Measurements from ENCODE around the gene IRF2.
"Not testable (repeated sequence)": the region's sequence is repeated elsewhere in the genome, so short reads cannot be mapped to it uniquely, and the experiment has no call there.

Gene IRF2

DNA sequence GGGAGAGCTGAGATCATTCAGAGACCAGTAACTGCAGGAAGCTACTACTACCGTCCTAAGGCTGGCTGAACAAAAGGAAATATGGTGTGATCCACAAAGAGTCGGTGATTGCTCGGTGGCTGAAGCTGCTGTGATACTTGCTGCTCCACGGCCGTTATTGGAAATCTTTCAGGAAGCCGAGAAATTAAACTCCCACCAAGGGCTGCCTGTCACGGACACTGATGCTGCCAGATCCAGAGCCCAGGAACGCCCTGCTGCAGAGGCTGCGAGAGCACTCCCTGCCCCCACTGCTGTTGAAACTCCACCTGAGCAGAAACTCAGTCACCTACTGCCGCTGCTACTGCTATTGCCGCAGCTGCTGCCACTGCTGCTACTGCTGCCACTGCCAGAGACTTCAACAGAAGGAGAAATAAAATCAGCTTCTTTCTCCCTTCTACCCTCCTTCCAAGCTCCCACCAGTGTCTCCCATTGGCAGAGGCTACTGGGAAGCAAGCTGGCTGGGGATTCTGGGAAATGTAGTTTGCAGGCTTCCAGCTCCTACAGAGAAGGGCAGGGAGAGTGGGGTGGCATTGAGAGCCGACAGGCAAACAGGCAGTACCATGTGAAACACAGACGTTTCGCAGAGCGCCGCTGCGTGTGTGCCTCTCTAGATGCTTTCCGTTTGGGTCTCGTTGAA lies 130.7 kb downstream of the IRF2 start:
- peak; percentile 79 for DNase-seq

DNA sequence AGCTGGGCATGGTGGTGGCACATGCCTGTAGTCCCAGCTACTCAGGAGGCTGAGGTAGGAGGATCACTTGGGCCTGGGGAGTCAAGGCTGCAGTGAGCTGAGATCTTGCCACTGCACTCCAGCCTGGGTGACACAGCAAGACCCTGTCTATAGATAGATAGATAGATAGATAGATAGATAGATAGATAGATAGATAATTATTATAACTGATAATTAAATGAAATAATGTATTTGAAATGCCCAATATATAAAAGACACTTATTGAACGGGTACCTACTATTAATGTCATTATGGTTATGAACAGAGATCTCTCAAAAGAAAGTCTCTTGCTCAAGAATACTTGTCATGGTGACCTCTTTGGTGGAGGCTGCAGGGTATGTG lies 131.5 kb downstream of the IRF2 start:
- not testable (repeated sequence) for DNase-seq

DNA sequence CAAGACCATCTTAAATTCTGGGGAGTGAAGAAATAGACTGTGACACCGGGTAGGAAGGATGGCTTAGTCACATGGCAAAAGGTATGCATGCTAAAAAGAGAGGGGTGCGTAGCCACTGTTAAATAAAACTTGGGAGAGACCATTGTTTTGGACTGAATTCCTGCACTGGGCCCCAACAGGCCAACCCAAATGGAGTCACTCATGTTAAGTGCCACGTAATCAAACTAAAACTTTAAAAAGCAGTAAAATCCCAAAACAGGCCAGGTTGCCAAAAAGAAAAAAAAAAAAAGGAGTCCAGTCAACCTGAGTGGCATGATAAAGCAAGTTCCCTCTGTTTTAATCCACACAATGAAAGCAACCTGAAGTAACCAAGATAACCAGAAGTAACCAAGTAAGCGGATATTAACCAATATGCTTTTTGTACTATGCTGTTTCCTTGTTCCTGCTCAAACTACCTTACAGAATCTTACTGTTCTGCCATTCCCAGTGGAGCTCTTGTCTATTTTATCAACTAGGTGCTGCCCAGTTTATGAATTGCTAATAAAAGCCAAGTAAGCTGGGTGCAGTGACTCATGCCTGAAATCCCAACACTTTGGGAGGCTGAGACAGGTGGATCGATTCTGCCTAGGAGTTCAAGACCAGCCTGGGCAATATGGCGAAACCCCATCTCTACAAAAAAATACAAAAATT lies 132.0 kb downstream of the IRF2 start:
- no peak for DNase-seq

DNA sequence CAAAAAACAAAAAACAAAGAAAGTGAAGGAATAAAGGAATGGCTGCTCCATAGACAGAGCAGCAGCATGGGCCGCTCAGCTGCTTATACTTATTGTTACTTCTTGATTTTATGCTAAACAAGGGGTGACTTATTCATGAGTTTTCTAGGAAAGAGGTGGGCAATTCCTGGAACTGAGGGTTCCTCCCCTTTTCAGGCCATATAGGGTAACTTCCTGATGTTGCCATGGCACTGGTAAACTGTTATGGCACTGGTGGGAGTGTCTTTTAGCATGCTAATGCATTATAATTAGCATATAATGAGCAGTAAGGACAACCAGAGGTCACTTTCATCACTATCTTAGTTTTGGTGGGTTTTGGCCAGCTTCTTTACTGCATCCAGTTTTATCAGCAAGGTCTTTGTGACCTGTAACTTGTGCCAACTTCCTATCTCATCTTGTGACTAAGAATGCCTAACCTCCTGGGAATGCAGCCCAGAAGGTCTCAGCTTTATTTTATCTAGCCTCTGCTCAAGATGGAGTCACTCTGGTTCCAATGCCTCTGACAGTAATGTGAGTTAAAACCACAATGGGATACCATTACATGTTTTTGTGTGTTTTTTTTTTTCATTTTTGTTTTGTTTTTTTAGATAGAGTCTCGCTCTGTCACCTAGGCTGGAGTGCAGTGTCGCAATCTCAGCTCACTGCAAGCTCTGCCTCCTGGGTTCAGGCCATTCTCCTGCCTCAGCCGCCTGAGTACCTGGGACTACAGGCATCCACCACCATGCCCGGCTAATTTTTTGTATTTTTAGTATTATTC lies 134.8 kb downstream of the IRF2 start:
- DNase-seq = not testable (repeated sequence)

DNA sequence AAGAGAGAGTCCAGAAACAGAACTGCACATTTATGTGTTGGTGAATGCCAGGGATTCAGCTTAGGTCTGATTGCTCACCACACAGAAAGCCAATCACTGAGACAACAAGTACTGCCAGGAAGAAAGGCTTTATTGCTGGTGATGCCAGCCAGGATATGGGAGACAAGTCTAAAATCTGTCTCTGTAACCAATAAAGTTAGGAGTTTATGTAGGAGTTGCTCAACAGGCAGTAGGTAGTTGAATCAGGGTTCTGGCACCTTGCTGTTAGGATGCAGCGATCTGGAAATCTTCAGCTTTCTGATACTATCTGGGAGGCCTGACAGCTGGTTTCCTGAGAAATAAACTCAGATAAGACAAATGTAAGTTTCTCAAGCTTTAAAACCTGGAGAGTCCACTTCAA lies 136.4 kb downstream of the IRF2 start:
- DNase-seq = no peak

Data from RPMI8226 (cell line).